MM.1S (cell line): ENCODE results near the gene CNGA1.

ENCODE experiments used
- EZH2 ChIP-seq: fragments of 300-600 bp; sonication (generic); optimal IDR thresholded peaks from 2 replicates; pipeline ENCODE3; 2017; ENCODE audit warnings: low read depth, mild to moderate bottlenecking, antibody characterized with exemption, low read length, mixed read lengths
- TF ChIP-seq, protein P1 (sequence below): fragments of 300-600 bp; sonication (generic); IDR thresholded peaks from 2 replicates; pipeline ENCODE4 v1.5.1; 2016; ENCODE audit warnings: antibody characterized with exemption, low read length, mixed read lengths

DNA sequence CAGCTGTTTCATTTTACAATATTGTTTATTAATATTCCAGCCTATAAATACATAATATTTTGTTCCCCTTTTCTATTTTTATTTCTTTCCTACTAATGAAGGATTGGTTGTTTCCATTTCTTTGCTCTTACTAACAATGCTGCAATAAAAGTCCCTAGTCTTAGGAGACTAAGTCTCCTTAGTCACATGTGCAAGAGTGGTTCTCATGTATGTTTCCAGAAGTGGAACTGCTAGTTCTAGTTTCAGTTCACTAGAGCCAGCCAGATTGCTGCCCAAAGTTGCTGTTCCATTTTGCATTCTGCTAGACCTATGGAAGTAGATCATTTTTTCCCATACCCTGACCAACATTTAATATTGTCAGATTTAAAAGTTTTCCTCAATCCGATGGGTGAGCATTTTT is 44.3 kb downstream of the CNGA1 start:
- TF ChIP-seq, protein P1, sequence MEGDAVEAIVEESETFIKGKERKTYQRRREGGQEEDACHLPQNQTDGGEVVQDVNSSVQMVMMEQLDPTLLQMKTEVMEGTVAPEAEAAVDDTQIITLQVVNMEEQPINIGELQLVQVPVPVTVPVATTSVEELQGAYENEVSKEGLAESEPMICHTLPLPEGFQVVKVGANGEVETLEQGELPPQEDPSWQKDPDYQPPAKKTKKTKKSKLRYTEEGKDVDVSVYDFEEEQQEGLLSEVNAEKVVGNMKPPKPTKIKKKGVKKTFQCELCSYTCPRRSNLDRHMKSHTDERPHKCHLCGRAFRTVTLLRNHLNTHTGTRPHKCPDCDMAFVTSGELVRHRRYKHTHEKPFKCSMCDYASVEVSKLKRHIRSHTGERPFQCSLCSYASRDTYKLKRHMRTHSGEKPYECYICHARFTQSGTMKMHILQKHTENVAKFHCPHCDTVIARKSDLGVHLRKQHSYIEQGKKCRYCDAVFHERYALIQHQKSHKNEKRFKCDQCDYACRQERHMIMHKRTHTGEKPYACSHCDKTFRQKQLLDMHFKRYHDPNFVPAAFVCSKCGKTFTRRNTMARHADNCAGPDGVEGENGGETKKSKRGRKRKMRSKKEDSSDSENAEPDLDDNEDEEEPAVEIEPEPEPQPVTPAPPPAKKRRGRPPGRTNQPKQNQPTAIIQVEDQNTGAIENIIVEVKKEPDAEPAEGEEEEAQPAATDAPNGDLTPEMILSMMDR: no peak
- no peak for TF ChIP-seq EZH2
